Fibroblast of lung (primary cell): Measurements from ENCODE around the gene FAM107B. TPM values are rescaled to one million over a fixed set of nuclear protein-coding genes. Genes with fewer than 3 reads are reported as not detected.

Source experiments
- DNase-seq, 2 donors: peaks; one replicate each; pipeline versions ENCODE4 v3.0.0 to v3.0.0-alpha.2; 2010; ENCODE audit warnings: low read depth in 2 of 2
- H2AFZ ChIP-seq: 2 replicates; pipeline ENCODE4 v1.5.1; 2012; ENCODE audit warnings: low read length, control low read depth, inconsistent platforms
- H3K27ac ChIP-seq: 2 replicates; pipeline ENCODE4 v1.5.1; 2011; ENCODE audit warnings: low read length, control low read depth; ENCODE audit not compliant: insufficient read depth
- H3K27me3 ChIP-seq: 2 replicates; pipeline ENCODE4 v1.5.1; 2011; ENCODE audit warnings: mild to moderate bottlenecking, low read length; ENCODE audit not compliant: control insufficient read depth, insufficient read depth
- H3K36me3 ChIP-seq: 2 replicates; pipeline ENCODE4 v1.5.1; 2011; ENCODE audit warnings: low read length; ENCODE audit not compliant: control insufficient read depth, insufficient read depth
- H3K4me1 ChIP-seq: 2 replicates; pipeline ENCODE4 v1.5.1; 2011; ENCODE audit warnings: low read length; ENCODE audit not compliant: control insufficient read depth, insufficient read depth; ENCODE audit errors: extremely low read depth
- H3K4me2 ChIP-seq: 2 replicates; pipeline ENCODE4 v1.5.1; 2011; ENCODE audit warnings: low read length, control low read depth; ENCODE audit not compliant: insufficient read depth; ENCODE audit errors: extremely low read depth
- H3K4me3 ChIP-seq, 4 experiments: fragments of 200-600 bp in 1 of 4; sonication (generic) in 1 of 4; replicated peaks in 1 of 4; 2 replicates each; pipeline ENCODE4 v1.5.1; 2011 to 2016; ENCODE audit warnings: low read length in 4 of 4, low read depth in 3 of 4, mild to moderate bottlenecking in 3 of 4, control low read depth in 2 of 4, inconsistent platforms in 1 of 4, mixed read lengths in 1 of 4; ENCODE audit not compliant: insufficient read depth in 1 of 4; ENCODE audit errors: control extremely low read depth in 1 of 4
- H3K79me2 ChIP-seq: 2 replicates; pipeline ENCODE4 v1.5.1; 2012; ENCODE audit warnings: mild to moderate bottlenecking, low read length, inconsistent platforms; ENCODE audit not compliant: control insufficient read depth, insufficient read depth
- H3K9ac ChIP-seq: 2 replicates; pipeline ENCODE4 v1.5.1; 2011; ENCODE audit warnings: mild to moderate bottlenecking, low read length, control low read depth; ENCODE audit not compliant: insufficient read depth
- H3K9me3 ChIP-seq: 2 replicates; pipeline ENCODE4 v1.5.1; 2012; ENCODE audit warnings: low read depth, low read length; ENCODE audit not compliant: control insufficient read depth, insufficient read depth
- H4K20me1 ChIP-seq: 2 replicates; pipeline ENCODE4 v1.5.1; 2011; ENCODE audit warnings: low read length; ENCODE audit not compliant: control insufficient read depth, insufficient read depth; ENCODE audit errors: extremely low read depth
- EZH2 ChIP-seq: IDR thresholded peaks from 2 replicates; pipeline ENCODE4 v1.5.1; 2012; ENCODE audit warnings: low read length, control low read depth, mild to moderate bottlenecking; ENCODE audit errors: missing control alignments
- polyA plus RNA-seq, 2 donors: library from polyadenylated mRNA; depleted of rRNA in 1 of 2; stranded (reverse) in 1 of 2; unstranded in 1 of 2; fragments of >200 nt; gene quantifications; 2 replicates each; pipeline ENCODE4 v1.2.1, GENCODE V29; 2011 to 2012; ENCODE audit warnings: missing spikeins in 1 of 2
- total RNA-seq: library from RNA; depleted of rRNA; stranded (reverse); fragments of >200 nt; gene quantifications from 2 replicates; pipeline ENCODE4 v1.2.1, GENCODE V29; 2014
- TF ChIP-seq, protein P1 (sequence below), 2 donors: IDR thresholded peaks in 1 of 2; conservative IDR thresholded peaks in 1 of 2; 1 replicate in 1 of 2; 2 replicates in 1 of 2; pipeline ENCODE4 v1.5.1; 2011 to 2012; ENCODE audit warnings: low read length in 2 of 2, control low read depth in 1 of 2, inconsistent platforms in 1 of 2, low read depth in 1 of 2, mild to moderate bottlenecking in 1 of 2

FAM107B gene
- total and polyA plus RNA-seq, 2 donors (not counting 1 experiment from before 2014, with no cell fraction given) = 29.0 to 36.0 TPM

DNA sequence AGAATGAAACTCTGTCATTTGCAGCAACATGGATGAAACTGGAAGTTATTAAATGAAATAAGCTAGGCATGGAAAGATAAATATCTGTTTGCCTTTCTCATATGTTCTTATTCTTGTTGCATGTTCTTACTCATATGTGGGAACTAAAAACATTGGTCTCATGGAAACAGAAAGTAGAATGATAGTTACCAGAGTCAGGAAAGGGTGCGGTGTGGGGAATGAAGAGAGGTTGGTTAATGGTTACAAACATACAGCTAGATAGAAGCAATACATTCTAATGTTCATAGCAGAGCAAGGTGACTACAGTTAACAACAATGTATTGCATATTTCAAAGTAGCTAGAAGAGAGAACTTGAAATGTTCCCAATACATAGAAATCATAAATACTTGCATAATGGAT, 105.1 kb downstream of the FAM107B start:
- H3K79me2 ChIP-seq = no peaks in the 10 kb centered on the region
- DNase-seq = no peak
- H3K27ac ChIP-seq = no peak overlapping the region
- no peak overlapping the region for H3K9ac ChIP-seq
- H3K9me3 ChIP-seq = no peaks in the 10 kb centered on the region
- TF ChIP-seq EZH2 = no peak
- TF ChIP-seq, protein P1, sequence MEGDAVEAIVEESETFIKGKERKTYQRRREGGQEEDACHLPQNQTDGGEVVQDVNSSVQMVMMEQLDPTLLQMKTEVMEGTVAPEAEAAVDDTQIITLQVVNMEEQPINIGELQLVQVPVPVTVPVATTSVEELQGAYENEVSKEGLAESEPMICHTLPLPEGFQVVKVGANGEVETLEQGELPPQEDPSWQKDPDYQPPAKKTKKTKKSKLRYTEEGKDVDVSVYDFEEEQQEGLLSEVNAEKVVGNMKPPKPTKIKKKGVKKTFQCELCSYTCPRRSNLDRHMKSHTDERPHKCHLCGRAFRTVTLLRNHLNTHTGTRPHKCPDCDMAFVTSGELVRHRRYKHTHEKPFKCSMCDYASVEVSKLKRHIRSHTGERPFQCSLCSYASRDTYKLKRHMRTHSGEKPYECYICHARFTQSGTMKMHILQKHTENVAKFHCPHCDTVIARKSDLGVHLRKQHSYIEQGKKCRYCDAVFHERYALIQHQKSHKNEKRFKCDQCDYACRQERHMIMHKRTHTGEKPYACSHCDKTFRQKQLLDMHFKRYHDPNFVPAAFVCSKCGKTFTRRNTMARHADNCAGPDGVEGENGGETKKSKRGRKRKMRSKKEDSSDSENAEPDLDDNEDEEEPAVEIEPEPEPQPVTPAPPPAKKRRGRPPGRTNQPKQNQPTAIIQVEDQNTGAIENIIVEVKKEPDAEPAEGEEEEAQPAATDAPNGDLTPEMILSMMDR (conservative IDR thresholded peaks at IDR 0.05 in 1 of 2, IDR thresholded peaks at IDR 0.05 in 1 of 2; ENCODE audit: low read depth in 1 of 2, low read length in 2 of 2) = no peak
- H2AFZ ChIP-seq = no peak overlapping the region
- H3K4me1 ChIP-seq = peaks cover 3% of the 10 kb centered on the region
- H4K20me1 ChIP-seq = no peaks in the 10 kb centered on the region
- no peaks in the 10 kb centered on the region for H3K36me3 ChIP-seq
- no peaks in the 10 kb centered on the region for H3K27me3 ChIP-seq
- no peak overlapping the region for H3K4me3 ChIP-seq
- H3K4me2 ChIP-seq = no peak overlapping the region

DNA sequence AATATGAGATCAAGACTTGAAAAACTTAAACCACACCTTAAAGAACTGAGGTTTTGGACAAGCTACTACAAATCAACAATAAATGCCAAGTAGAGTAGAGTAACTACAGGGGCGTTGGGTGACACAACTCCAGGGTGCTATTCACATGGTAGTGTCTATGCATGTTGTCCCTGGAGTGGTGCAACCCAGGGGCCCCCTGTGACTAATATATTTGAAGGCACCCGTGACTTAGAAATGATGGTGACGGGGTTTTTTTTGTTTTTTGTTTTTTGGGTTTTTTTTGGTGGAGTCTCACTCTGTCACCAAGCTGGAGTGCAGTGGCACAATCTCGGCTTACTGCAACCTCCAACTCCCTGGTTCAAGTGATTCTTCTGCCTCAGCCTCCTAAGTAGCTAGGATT, 106.9 kb downstream of the FAM107B start:
- Histone ChIP-seq H3K27ac (no peak overlapping the region), H4K20me1 (no peaks in the 10 kb centered on the region), H3K9me3 (no peaks in the 10 kb centered on the region), H3K4me1 (peaks cover 3% of the 10 kb centered on the region), H3K4me2 (no peak overlapping the region), H3K79me2 (no peaks in the 10 kb centered on the region), H3K4me3 (no peak overlapping the region), H3K9ac (no peak overlapping the region), H2AFZ (no peak overlapping the region), H3K36me3 (no peaks in the 10 kb centered on the region), H3K27me3 (no peaks in the 10 kb centered on the region)
- TF ChIP-seq, protein P1 (conservative IDR thresholded peaks at IDR 0.05 in 1 of 2, IDR thresholded peaks at IDR 0.05 in 1 of 2; ENCODE audit: low read depth in 1 of 2, low read length in 2 of 2) = no peak
- TF ChIP-seq EZH2 = no peak
- no peak for DNase-seq

DNA sequence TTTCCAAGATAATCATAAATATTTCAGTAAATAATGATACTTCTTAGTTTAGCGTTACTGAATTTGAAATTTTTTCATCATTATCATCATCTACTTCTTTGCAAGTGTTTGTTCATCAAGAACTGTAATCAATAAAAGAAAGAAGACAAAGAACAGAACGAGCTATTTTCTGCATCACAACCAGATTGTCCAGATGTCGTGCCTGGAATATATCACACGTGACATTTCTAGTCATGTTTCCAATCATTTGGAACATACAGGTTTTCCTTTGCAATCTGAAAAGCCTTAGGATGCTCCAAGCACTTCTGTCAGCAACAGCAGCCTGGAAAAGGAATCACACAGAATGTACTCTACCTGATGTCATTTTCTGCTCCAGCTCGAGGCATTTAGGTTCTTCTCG, 107.4 kb downstream of the FAM107B start:
- no peak for DNase-seq
- H4K20me1 ChIP-seq = no peaks in the 10 kb centered on the region
- H3K9me3 ChIP-seq = no peaks in the 10 kb centered on the region
- TF ChIP-seq, protein P1 (conservative IDR thresholded peaks at IDR 0.05 in 1 of 2, IDR thresholded peaks at IDR 0.05 in 1 of 2; ENCODE audit: low read depth in 1 of 2, low read length in 2 of 2) = no peak
- no peak for TF ChIP-seq EZH2
- no peaks in the 10 kb centered on the region for H3K27me3 ChIP-seq
- no peak overlapping the region for H3K4me2 ChIP-seq
- H2AFZ ChIP-seq = no peak overlapping the region
- H3K27ac ChIP-seq = no peak overlapping the region
- no peaks in the 10 kb centered on the region for H3K36me3 ChIP-seq
- H3K4me3 ChIP-seq = no peak overlapping the region
- H3K9ac ChIP-seq = no peak overlapping the region
- no peaks in the 10 kb centered on the region for H3K79me2 ChIP-seq
- peaks cover 3% of the 10 kb centered on the region for H3K4me1 ChIP-seq
